Activated CD4-positive, alpha-beta T cell treated with anti-CD3 and anti-CD28 coated beads, Interleukin-2, amount 10 ng/mL, durations not matched to agents 24 days and 14 days (primary cell): ENCODE data around the gene CPE. TPM values are rescaled to one million over a fixed set of nuclear protein-coding genes. Genes with fewer than 3 reads are reported as not detected.

Experiments
- DNase-seq: peaks from one replicate; pipeline ENCODE4 v3.0.0; 2022
- H3K27ac Mint-ChIP-seq: one replicate; pipeline ENCODE4 v1.8.0; 2022; ENCODE audit warnings: mild to moderate bottlenecking, mixed read lengths
- H3K27me3 Mint-ChIP-seq: one replicate; pipeline ENCODE4 v1.8.0; 2022; ENCODE audit warnings: mixed read lengths
- H3K36me3 Mint-ChIP-seq: one replicate; pipeline ENCODE4 v1.8.0; 2022; ENCODE audit warnings: low read depth, mild to moderate bottlenecking, mixed read lengths
- H3K4me1 Mint-ChIP-seq: one replicate; pipeline ENCODE4 v1.8.0; 2021; ENCODE audit warnings: mixed read lengths
- H3K4me3 Mint-ChIP-seq: one replicate; pipeline ENCODE4 v1.8.0; 2022; ENCODE audit warnings: mild to moderate bottlenecking, moderate library complexity, mixed read lengths
- H3K9me3 Mint-ChIP-seq: one replicate; pipeline ENCODE4 v1.8.0; 2021; ENCODE audit warnings: mixed read lengths
- intact Hi-C: fragments of 100-400 bp; cut with micrococcal nuclease; formaldehyde crosslinking; loops from one replicate; pipeline ENCODE4 v1.15.1; 2023
- total RNA-seq: library from RNA; stranded (reverse); gene quantifications from 2 replicates; pipeline ENCODE4 v1.2.3, GENCODE V29; 2022

Gene CPE
- total RNA-seq, 1 donor from 2014 or later, result not detected

- H3K4me1 Mint-ChIP-seq, result peaks cover 2% of the 10 kb centered on the region
Measured at GRCh38 chr4:165505958-165506837, 127.4 kb downstream of the CPE start.

GRCh38 chr4:165506849-165507248 is 128.0 kb downstream of the CPE start:
- Mint-ChIP-seq H3K27ac (no peak overlapping the region), H3K36me3 (no peaks in the 10 kb centered on the region), H3K4me1 (peaks cover 2% of the 10 kb centered on the region), H3K27me3 (no peaks in the 10 kb centered on the region), H3K9me3 (no peaks in the 10 kb centered on the region), H3K4me3 (no peak overlapping the region)
- no peak for DNase-seq
- intact Hi-C loops, result no loop called here

More at GRCh38 chr4:165505958-165506837, 127.4 kb downstream of the CPE start:
- intact Hi-C loops, result no loop called here
- Mint-ChIP-seq H3K9me3 (no peaks in the 10 kb centered on the region), H3K27ac (no peak overlapping the region), H3K36me3 (no peaks in the 10 kb centered on the region), H3K27me3 (no peaks in the 10 kb centered on the region), H3K4me3 (no peak overlapping the region)
- DNase-seq, result no peak

- Mint-ChIP-seq H3K27me3 (no peaks in the 10 kb centered on the region), H3K36me3 (no peaks in the 10 kb centered on the region), H3K27ac (no peak overlapping the region), H3K4me1 (peaks cover 2% of the 10 kb centered on the region), H3K4me3 (no peak overlapping the region), H3K9me3 (no peaks in the 10 kb centered on the region)
- DNase-seq, result no peak
- intact Hi-C loops, result no loop called here
Measured at GRCh38 chr4:165507381-165507780, 128.6 kb downstream of the CPE start.

- Mint-ChIP-seq H3K36me3 (no peaks in the 10 kb centered on the region), H3K4me1 (no peaks in the 10 kb centered on the region), H3K27ac (no peak overlapping the region), H3K9me3 (no peaks in the 10 kb centered on the region), H3K4me3 (no peak overlapping the region), H3K27me3 (no peaks in the 10 kb centered on the region)
- intact Hi-C loops, result no loop called here
- DNase-seq, result no peak
Measured at GRCh38 chr4:165508372-165509120, 129.7 kb downstream of the CPE start.

- Mint-ChIP-seq H3K4me3 (no peak overlapping the region), H3K9me3 (no peaks in the 10 kb centered on the region), H3K27me3 (peaks cover 4% of the 10 kb centered on the region), H3K4me1 (no peaks in the 10 kb centered on the region), H3K36me3 (no peaks in the 10 kb centered on the region), H3K27ac (no peak overlapping the region)
- no peak for DNase-seq
- intact Hi-C loops, result no loop called here
Measured at GRCh38 chr4:165512424-165512823, 133.6 kb downstream of the CPE start.

GRCh38 chr4:165514739-165515138 is 135.9 kb downstream of the CPE start:
- intact Hi-C loops, result no loop called here
- H3K4me3 Mint-ChIP-seq, result no peak overlapping the region

GRCh38 chr4:165515201-165515600 is 136.4 kb downstream of the CPE start:
- Mint-ChIP-seq H3K4me1 (no peaks in the 10 kb centered on the region), H3K9me3 (no peaks in the 10 kb centered on the region), H3K27me3 (peaks cover 6% of the 10 kb centered on the region), H3K4me3 (no peak overlapping the region), H3K27ac (no peak overlapping the region), H3K36me3 (no peaks in the 10 kb centered on the region)
- no peak for DNase-seq
- intact Hi-C loops, result no loop called here

More at GRCh38 chr4:165514739-165515138, 135.9 kb downstream of the CPE start:
- Mint-ChIP-seq H3K27me3 (peaks cover 6% of the 10 kb centered on the region), H3K36me3 (no peaks in the 10 kb centered on the region), H3K9me3 (no peaks in the 10 kb centered on the region), H3K27ac (no peak overlapping the region), H3K4me1 (no peaks in the 10 kb centered on the region)
- no peak for DNase-seq

- intact Hi-C loops, result no loop called here
- H3K4me1 Mint-ChIP-seq, result no peaks in the 10 kb centered on the region
- no peak overlapping the region for H3K4me3 Mint-ChIP-seq
- H3K9me3 Mint-ChIP-seq, result no peaks in the 10 kb centered on the region
- no peaks in the 10 kb centered on the region for H3K36me3 Mint-ChIP-seq
- no peak for DNase-seq
- H3K27me3 Mint-ChIP-seq, result peaks cover 6% of the 10 kb centered on the region
- H3K27ac Mint-ChIP-seq, result no peak overlapping the region
Measured at GRCh38 chr4:165516281-165516833, 137.5 kb downstream of the CPE start.

- H3K27me3 Mint-ChIP-seq, result peaks cover 6% of the 10 kb centered on the region
- H3K36me3 Mint-ChIP-seq, result no peaks in the 10 kb centered on the region
- no peak overlapping the region for H3K4me3 Mint-ChIP-seq
- H3K4me1 Mint-ChIP-seq, result no peaks in the 10 kb centered on the region
- no peak overlapping the region for H3K27ac Mint-ChIP-seq
- intact Hi-C loops, result no loop called here
- DNase-seq, result no peak
- no peaks in the 10 kb centered on the region for H3K9me3 Mint-ChIP-seq
Measured at GRCh38 chr4:165517216-165517615, 138.4 kb downstream of the CPE start.

- DNase-seq, result no peak
- Mint-ChIP-seq H3K27ac (no peak overlapping the region), H3K4me1 (no peaks in the 10 kb centered on the region), H3K27me3 (peaks cover 6% of the 10 kb centered on the region), H3K36me3 (no peaks in the 10 kb centered on the region), H3K9me3 (no peaks in the 10 kb centered on the region), H3K4me3 (no peak overlapping the region)
- intact Hi-C loops, result no loop called here
Measured at GRCh38 chr4:165518024-165518616, 139.3 kb downstream of the CPE start.

GRCh38 chr4:165518686-165519085 is 139.9 kb downstream of the CPE start:
- H3K27ac Mint-ChIP-seq, result no peak overlapping the region
- intact Hi-C loops, result no loop called here
- no peaks in the 10 kb centered on the region for H3K4me1 Mint-ChIP-seq
- no peaks in the 10 kb centered on the region for H3K9me3 Mint-ChIP-seq
- H3K27me3 Mint-ChIP-seq, result peaks cover 6% of the 10 kb centered on the region
- no peaks in the 10 kb centered on the region for H3K36me3 Mint-ChIP-seq
- no peak for DNase-seq
- no peak overlapping the region for H3K4me3 Mint-ChIP-seq

- H3K27ac Mint-ChIP-seq, result no peak overlapping the region
- H3K4me3 Mint-ChIP-seq, result no peak overlapping the region
- DNase-seq, result no peak
- no peaks in the 10 kb centered on the region for H3K36me3 Mint-ChIP-seq
- H3K27me3 Mint-ChIP-seq, result peaks cover 6% of the 10 kb centered on the region
- H3K4me1 Mint-ChIP-seq, result no peaks in the 10 kb centered on the region
- H3K9me3 Mint-ChIP-seq, result no peaks in the 10 kb centered on the region
- intact Hi-C loops, result no loop called here
Measured at GRCh38 chr4:165519591-165519990, 140.8 kb downstream of the CPE start.

GRCh38 chr4:165520086-165520485 is 141.3 kb downstream of the CPE start:
- Mint-ChIP-seq H3K9me3 (no peaks in the 10 kb centered on the region), H3K27ac (no peak overlapping the region), H3K36me3 (no peaks in the 10 kb centered on the region), H3K4me3 (no peak overlapping the region), H3K4me1 (no peaks in the 10 kb centered on the region), H3K27me3 (peaks cover 6% of the 10 kb centered on the region)
- no peak for DNase-seq
- intact Hi-C loops, result no loop called here

- H3K4me1 Mint-ChIP-seq, result no peaks in the 10 kb centered on the region
- H3K4me3 Mint-ChIP-seq, result no peak overlapping the region
- no peak for DNase-seq
- no peaks in the 10 kb centered on the region for H3K9me3 Mint-ChIP-seq
- H3K36me3 Mint-ChIP-seq, result no peaks in the 10 kb centered on the region
- H3K27me3 Mint-ChIP-seq, result peaks cover 2% of the 10 kb centered on the region
- no peak overlapping the region for H3K27ac Mint-ChIP-seq
- intact Hi-C loops, result no loop called here
Measured at GRCh38 chr4:165522050-165522449, 143.2 kb downstream of the CPE start.
